Myocyte (in vitro differentiated cells): ENCODE results near the gene OLFML2A. TPM values are rescaled to one million over a fixed set of nuclear protein-coding genes. Genes with fewer than 3 reads are reported as not detected.

Experiments used
- DNase-seq: peaks from one replicate; pipeline ENCODE4 v3.0.0-alpha.2; 2012; ENCODE audit warnings: low read depth
- total RNA-seq: library from RNA; depleted of rRNA; stranded (reverse); fragments of >200 nt; gene quantifications from 2 replicates; pipeline ENCODE4 v1.2.3, GENCODE V29; 2014

The OLFML2A gene
- total RNA-seq, 1 donor from 2014 or later: 253 TPM

- DNase-seq: peak; percentile 88
Observed at GRCh38 chr9:124774129-124774978, 2.6 kb upstream of the OLFML2A start.

DNA sequence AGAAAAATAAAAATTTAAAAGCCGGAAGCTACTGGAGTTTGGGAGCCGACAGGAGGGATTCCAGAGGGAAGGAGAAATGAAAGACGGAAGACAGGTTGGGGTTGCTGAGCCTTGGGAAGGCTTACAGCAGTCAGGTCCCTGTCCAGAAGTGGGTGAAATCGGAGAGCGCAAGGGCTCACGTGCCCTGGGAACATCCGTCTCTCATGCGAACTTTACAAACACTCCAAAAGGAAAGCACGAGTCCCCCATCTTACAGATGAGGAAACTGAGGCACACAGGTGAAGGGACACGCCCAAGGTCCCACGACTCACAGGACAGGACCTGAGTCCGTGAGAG lies 347 bp upstream of the OLFML2A start:
- no peak for DNase-seq

DNA sequence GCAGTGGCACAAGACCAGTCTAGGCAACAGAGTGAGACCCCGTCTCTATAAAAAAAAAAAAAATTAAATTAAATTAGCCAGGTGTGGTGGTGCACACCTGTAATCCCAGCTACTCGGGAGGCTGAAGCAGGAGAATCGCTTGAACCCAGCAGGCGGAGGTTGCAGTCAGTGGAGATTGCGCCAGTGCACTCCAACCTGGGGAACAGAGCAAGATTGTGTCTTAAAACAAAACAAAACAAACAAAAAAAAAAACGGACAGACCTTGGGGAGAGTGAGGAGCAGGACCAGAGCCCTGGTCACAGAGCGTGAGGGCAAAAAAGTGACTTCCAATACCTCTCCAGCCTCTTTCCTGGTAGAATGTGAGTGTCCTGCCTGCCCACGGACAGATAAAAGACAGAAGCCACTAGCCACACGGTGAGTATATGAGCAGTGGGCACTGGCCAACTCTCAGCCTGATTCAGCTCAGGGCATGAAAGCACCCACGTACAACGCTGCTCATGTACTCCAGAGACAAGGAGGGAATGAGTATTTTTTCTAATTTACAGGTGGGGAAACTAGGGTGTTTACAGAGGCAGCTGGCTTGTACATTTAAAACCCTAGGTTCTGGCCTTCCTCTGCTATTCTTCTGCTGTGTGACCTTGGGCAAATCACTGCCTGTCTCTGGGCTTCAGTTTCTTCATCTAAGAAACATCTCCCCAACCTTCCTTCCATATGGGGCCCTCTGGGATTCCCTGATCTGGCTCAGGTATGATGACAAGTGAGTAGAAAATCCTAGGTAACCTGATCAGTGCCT lies 1.8 kb downstream of the OLFML2A start:
- peak; percentile 57 for DNase-seq

GRCh38 chr9:124779368-124780059 lies 2.6 kb downstream of the OLFML2A start:
- DNase-seq: peak; percentile 98

- no peak for DNase-seq
Observed at GRCh38 chr9:124780060-124780756, 3.3 kb downstream of the OLFML2A start.

DNA sequence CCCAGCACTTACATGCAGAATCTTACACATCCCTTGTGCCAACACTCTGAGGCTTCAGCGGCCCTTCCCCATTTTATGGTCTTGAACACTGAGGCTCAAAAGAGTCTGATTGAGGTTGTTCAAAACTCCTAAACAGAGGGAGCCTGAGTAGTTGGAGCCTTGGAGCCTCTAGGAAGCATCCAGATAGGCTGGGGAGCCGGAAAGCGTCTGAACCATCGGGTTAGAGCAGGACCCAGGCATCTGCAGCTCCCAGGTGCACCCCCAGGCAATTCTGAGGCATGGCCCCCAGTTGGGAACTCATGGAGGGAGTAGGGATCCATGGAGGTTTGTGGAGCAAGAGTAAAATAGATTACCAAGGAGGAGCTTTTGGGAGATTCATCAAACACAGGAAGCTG lies 3.8 kb downstream of the OLFML2A start:
- DNase-seq: no peak

- no peak for DNase-seq
Observed at GRCh38 chr9:124781967-124782660, 5.2 kb downstream of the OLFML2A start.

DNA sequence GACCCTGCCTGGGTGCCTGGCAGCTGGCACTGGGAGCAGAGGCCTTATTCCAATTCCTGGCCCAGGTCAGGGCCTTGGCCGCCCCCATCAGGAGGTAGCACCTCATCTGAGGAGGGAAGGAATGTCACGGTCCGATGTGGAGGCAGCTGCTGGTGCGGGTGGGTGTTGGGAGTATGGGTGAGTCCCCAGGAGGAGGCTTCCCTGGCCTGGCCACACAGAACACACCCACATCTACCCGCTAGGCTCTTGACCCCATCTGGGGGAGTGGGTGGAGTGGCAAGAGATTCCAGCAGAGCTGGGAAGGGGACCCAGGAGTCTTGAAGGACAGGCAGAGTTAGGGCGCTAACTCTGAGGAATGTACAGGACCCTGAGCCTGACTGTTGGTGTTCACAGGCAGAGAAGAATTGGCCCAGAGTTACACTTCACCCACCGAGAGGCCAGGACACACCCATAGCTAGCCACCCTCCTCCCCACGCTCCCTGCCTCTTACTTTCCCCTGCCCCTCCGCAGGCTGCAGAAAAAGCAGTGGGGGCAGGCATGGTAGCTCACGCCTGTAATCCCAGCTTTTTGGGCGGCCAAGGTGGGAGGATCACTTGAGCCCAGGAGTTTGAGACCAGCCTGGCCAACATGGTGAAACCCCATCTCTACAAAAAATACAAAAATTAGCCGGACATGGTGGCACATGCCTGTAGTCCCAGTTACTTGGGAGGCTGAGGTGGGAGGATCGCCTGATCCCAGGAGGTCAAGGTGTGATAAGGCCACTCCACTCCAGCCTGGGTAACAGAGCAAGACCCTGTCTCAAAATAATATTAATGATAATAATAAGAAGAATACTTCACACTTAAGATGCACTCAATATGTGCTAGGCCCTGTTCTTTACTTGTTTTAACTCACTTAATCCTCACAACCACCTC lies 6.0 kb downstream of the OLFML2A start:
- DNase-seq: peak; percentile 39

GRCh38 chr9:124783830-124784229 lies 6.9 kb downstream of the OLFML2A start:
- no peak for DNase-seq

- DNase-seq: peak; percentile 65
Observed at GRCh38 chr9:124784509-124784908, 7.6 kb downstream of the OLFML2A start.

GRCh38 chr9:124786881-124787573 lies 10.1 kb downstream of the OLFML2A start:
- DNase-seq: no peak

DNA sequence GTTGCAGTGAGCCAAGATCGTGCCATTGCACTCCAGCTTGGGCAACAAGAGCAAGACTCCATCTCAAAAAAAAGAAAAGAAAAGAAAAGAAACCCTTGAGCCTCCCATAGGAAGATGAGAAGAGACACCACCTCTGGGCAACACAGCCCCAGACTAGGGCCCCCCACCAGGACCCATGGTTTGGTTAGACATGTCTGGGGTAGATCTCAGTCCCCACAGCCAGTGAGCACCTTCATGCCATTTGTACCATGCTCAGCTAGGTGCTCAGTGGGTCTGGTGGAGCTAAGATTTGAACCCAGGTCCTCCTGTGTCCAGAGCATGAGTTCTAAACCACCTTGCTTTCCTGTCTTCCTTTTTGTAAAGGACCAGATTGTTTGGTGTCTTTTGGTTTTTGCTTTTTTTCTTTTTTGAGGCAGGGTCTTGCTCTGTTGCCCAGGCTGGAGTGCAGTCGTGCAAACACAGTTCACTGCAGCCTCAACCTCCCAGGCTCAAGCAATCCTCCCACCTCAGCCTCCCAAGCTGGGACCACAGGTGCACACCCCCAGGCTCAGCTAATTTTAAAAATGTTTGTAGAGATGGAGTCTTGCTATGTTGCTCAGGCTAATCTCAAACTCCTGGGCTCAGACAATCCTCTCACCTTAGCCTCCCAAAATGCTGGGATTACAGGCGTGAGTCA lies 11.7 kb downstream of the OLFML2A start:
- DNase-seq: no peak

DNA sequence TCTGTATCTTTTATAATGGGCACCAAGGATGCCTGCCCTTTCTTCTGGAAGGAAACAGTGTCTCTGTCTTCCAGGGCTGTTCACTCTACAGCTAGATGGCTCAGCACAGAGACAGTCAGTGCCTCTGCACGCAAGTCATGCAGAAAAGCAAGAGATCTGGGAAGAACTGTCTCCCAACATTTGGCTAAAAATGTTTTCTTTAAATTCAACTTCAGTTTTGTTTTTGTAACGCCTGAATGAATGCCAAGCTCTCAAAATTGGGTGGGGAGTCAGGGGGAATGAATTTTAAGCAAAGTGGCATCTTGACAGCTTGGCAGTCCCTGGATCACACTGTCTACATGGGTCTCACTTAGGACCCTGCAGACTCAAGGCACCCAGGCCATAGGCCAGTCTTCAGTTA lies 12.6 kb downstream of the OLFML2A start:
- no peak for DNase-seq

- DNase-seq: no peak
Observed at GRCh38 chr9:124790301-124790700, 13.4 kb downstream of the OLFML2A start.

DNA sequence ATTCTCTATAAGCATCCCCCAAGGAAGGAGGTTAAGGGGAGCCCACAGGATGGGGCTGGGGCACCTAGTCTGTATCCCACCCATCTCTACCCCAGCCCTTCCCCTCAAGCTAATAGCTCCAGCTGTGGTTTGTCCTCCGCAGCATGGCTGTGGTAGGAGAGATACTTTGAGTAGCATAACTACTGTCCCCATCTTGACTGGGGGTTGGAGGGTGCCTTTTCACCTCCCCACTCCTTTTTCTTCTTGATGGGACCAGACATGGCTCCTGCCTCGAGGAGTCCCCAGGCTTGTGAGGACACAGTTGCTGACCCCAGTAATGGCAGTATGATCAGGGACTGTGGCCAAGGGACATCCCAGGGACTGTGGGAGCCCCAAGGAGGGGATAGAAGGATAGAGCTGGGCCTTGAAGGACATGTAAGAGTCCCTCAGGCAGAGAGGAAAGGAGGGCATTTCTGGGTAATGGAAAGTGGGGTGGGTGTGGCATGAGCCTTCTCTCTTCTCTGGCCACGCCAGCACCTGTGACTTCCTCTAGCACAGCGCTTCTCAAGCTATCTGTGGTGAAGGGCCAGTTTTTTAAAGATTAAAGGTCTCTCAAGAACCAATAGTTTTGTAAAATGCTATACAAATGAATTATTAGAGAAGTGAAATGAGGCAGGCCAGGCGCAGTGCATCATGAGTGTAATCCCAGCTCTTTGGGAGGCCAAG lies 14.0 kb downstream of the OLFML2A start:
- no peak for DNase-seq

DNA sequence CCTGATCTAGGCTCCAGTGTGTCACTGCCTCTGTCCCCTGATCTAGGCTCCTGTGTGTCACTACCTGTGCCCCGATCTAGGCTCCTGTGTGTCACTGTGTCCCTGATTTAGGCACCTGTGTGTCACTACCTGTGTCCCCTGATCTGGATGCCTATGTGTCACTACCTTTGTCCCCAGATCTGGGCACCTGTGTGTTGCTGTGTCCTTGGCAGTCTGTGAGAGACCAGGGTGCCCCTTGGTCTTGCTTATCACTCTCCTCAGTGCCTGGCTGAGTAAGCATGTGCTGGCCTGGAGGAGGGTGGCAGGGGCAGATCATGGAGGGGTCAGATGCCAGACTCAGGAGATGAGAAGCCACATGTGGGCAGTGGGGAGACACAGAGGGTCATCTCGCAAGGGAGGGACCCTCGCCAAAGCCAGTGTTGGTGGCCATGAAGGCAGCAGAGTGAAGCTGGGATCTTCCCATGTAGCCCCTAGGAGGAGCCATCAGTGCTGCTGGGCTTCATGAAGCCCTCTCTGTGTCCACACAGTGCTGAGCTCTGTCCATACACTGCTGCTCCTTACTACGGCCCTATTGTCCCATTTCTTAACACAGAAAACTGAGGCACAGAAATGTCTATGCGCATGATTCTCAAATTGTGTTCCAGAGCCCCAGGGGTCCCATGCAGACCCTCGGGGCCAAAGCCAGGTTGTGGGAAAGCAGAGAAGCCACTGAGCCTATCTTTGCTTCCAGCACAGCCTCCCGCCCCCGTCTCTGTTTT lies 15.5 kb downstream of the OLFML2A start:
- DNase-seq: no peak

DNA sequence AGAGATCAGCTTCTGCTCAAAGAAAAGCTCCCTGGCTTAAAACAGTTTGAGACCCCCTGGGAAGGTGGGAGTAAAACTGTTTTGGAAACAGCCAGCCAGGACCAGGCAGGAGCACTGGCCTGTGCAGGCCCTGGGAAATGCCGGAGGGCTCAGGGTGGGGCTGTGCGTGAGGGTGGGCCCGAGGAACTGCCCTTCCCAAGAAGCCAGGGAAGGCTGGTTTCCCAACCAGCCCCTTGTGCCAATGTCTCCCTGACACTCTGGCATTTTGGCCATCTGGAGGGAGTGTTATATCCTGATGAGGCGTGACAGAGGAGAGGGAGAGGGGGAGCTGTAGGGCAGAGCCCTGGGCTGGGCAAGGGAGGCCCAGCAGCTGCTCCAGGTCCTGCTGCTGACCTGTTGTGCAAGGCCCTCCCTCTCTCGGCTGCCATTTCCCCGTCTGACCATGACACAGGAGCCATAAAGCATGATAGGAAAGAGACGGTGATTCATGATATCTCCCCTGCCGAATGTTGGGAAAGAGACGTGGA lies 16.1 kb downstream of the OLFML2A start:
- DNase-seq: peak; percentile 90
